Suprapubic skin (tissue), 4 donors: ENCODE measurements around the gene NEK5. TPM values are rescaled to one million over a fixed set of nuclear protein-coding genes. Genes with fewer than 3 reads are reported as not detected.

Experiments used
- DNase-seq, 2 donors: peaks; one replicate each; pipeline ENCODE4 v3.0.0-alpha.2; 2019; ENCODE audit warnings: low spot score in 2 of 2
- H3K27ac ChIP-seq: fragments of 200-600 bp; sonication (generic); one replicate; pipeline ENCODE4 v1.5.1; 2019
- H3K27me3 ChIP-seq: fragments of 200-600 bp; sonication (generic); one replicate; pipeline ENCODE4 v1.5.1; 2019
- H3K36me3 ChIP-seq: fragments of 200-600 bp; sonication (generic); one replicate; pipeline ENCODE4 v1.5.1; 2019
- H3K4me1 ChIP-seq: fragments of 200-600 bp; sonication (generic); one replicate; pipeline ENCODE4 v1.5.1; 2019
- H3K4me3 ChIP-seq: fragments of 200-600 bp; sonication (generic); one replicate; pipeline ENCODE4 v1.5.1; 2019; ENCODE audit warnings: mild to moderate bottlenecking
- H3K9me3 ChIP-seq: fragments of 200-600 bp; sonication (generic); one replicate; pipeline ENCODE4 v1.5.1; 2019
- CTCF ChIP-seq, 2 donors: fragments of 200-600 bp in 1 of 2; fragments of 450-650 bp in 1 of 2; sonication (generic) in 1 of 2; IDR thresholded peaks; one replicate each; pipeline ENCODE4 v1.5.1; 2016 to 2019; ENCODE audit warnings: antibody characterized with exemption in 2 of 2, mild to moderate bottlenecking in 1 of 2, moderate library complexity in 1 of 2
- EP300 ChIP-seq: sonication (generic); formaldehyde crosslinking; IDR thresholded peaks from one replicate; pipeline ENCODE4 v1.6.1; 2017; ENCODE audit warnings: antibody characterized with exemption
- POLR2A ChIP-seq, 2 donors: fragments of 450-650 bp; IDR thresholded peaks; one replicate each; pipeline ENCODE4 v1.6.1; 2017; ENCODE audit warnings: antibody characterized with exemption in 2 of 2, mild to moderate bottlenecking in 2 of 2, moderate library complexity in 2 of 2
- POLR2AphosphoS5 ChIP-seq, 3 donors: sonication (generic); formaldehyde crosslinking; IDR thresholded peaks; one replicate each; pipeline ENCODE4 v1.6.1; 2017; ENCODE audit warnings: antibody characterized with exemption in 3 of 3
- WGBS: methylation state at CpG from one replicate; pipeline ENCODE4 v1.1.5; 2018; 5-methylcytosine and 5-hydroxymethylcytosine counted together
- total RNA-seq, 4 donors: library from RNA; depleted of rRNA; stranded (reverse); fragments of >200 nt; gene quantifications; one replicate each; pipeline ENCODE4 v1.1.0, GENCODE V29; 2016

Gene NEK5
- total RNA-seq, 4 donors from 2014 or later = 0.38 to 0.51 (median 0.42) TPM; not detected in 1

- peaks cover 82% of the 10 kb centered on the region for H3K36me3 ChIP-seq
These were observed 108.7 kb downstream of the NEK5 start for GRCh38 chr13:52020191-52020590.

GRCh38 chr13:52016296-52016695 lies 112.6 kb downstream of the NEK5 start:
- Histone ChIP-seq H3K27me3 (no peaks in the 10 kb centered on the region), H3K9me3 (no peaks in the 10 kb centered on the region), H3K27ac (no peak overlapping the region), H3K4me3 (no peak overlapping the region), H3K36me3 (peaks cover 43% of the 10 kb centered on the region), H3K4me1 (peaks cover 19% of the 10 kb centered on the region)
- DNase-seq = no peak
- WGBS = 86% methylated on average over 3 of the region's 3 CpGs
- TF ChIP-seq EP300 (no peak), POLR2AphosphoS5 (IDR thresholded peaks at IDR 0.05) (no peak)

More at GRCh38 chr13:52020191-52020590, 108.7 kb downstream of the NEK5 start:
- Histone ChIP-seq H3K9me3 (no peaks in the 10 kb centered on the region), H3K27ac (no peak overlapping the region), H3K4me1 (no peaks in the 10 kb centered on the region), H3K27me3 (no peaks in the 10 kb centered on the region), H3K4me3 (no peak overlapping the region)
- WGBS = 97% methylated on average over 3 of the region's 3 CpGs
- no peak for DNase-seq
- no peak for TF ChIP-seq CTCF (IDR thresholded peaks at IDR 0.05)
- TF ChIP-seq EP300 = no peak
- TF ChIP-seq POLR2AphosphoS5 (IDR thresholded peaks at IDR 0.05) = no peak
- TF ChIP-seq POLR2A (IDR thresholded peaks at IDR 0.05) = no peak

GRCh38 chr13:52012512-52012836 lies 116.4 kb downstream of the NEK5 start:
- under 1% methylated on average over 8 of the region's 8 CpGs for WGBS
- no peaks in the 10 kb centered on the region for H3K9me3 ChIP-seq
- DNase-seq = no peak
- peaks cover 28% of the 10 kb centered on the region for H3K4me1 ChIP-seq
- peaks cover 11% of the 10 kb centered on the region for H3K36me3 ChIP-seq
- TF ChIP-seq POLR2A (IDR thresholded peaks at IDR 0.05) = no peak
- TF ChIP-seq CTCF (IDR thresholded peaks at IDR 0.05) = no peak
- TF ChIP-seq EP300 = no peak
- TF ChIP-seq POLR2AphosphoS5 (IDR thresholded peaks at IDR 0.05) = no peak
- H3K27ac ChIP-seq = peak overlapping the region; percentile 51
- peak overlapping the region; percentile 96 for H3K4me3 ChIP-seq
- H3K27me3 ChIP-seq = no peaks in the 10 kb centered on the region

- no peaks in the 10 kb centered on the region for H3K9me3 ChIP-seq
- no peaks in the 10 kb centered on the region for H3K27me3 ChIP-seq
- WGBS = 0% methylated on average over 17 of the region's 82 CpGs
- peaks cover 28% of the 10 kb centered on the region for H3K4me1 ChIP-seq
- TF ChIP-seq POLR2A (IDR thresholded peaks at IDR 0.05) = peak in 1 of 2 donors; percentile 49
- TF ChIP-seq EP300 = no peak
- TF ChIP-seq POLR2AphosphoS5 (IDR thresholded peaks at IDR 0.05) = no peak
- DNase-seq = peak; percentile 100
- peak within 1 kb of the TSS; percentile 51 for H3K27ac ChIP-seq
- H3K4me3 ChIP-seq = peak within 1 kb of the TSS; percentile 96
- peaks cover 8% of the 10 kb centered on the region for H3K36me3 ChIP-seq
These were observed 117.0 kb downstream of the NEK5 start, which contains the start of gene ALG11 for GRCh38 chr13:52011632-52012511. Gene ALG11, plus strand, starts transcription at chr13:52012398. Its CDS starts 21 bp downstream, at chr13:52012419.

GRCh38 chr13:52010890-52011631 lies 117.8 kb downstream of the NEK5 start, which contains the start of gene ATP7B:
Gene ATP7B, minus strand, starts transcription at chr13:52011450. Its CDS starts 113 bp downstream, at chr13:52011337.
- 8% methylated on average over 24 of the region's 46 CpGs for WGBS
- Histone ChIP-seq H3K36me3 (peaks cover under 1% of the 10 kb centered on the region), H3K9me3 (no peaks in the 10 kb centered on the region), H3K27ac (peak within 1 kb of the TSS; percentile 51), H3K4me3 (peak within 1 kb of the TSS; percentile 96), H3K4me1 (peaks cover 28% of the 10 kb centered on the region), H3K27me3 (no peaks in the 10 kb centered on the region)
- TF ChIP-seq POLR2AphosphoS5 (IDR thresholded peaks at IDR 0.05) (no peak), CTCF (IDR thresholded peaks at IDR 0.05) (no peak), EP300 (no peak), POLR2A (IDR thresholded peaks at IDR 0.05) (no peak)
- DNase-seq = peak in 1 of 2 donors; percentile 68

GRCh38 chr13:52009946-52010345 lies 118.9 kb downstream of the NEK5 start:
- Histone ChIP-seq H3K4me3 (no peak overlapping the region), H3K4me1 (peaks cover 28% of the 10 kb centered on the region), H3K36me3 (no peaks in the 10 kb centered on the region), H3K27ac (no peak overlapping the region), H3K27me3 (no peaks in the 10 kb centered on the region), H3K9me3 (no peaks in the 10 kb centered on the region)
- no peak for TF ChIP-seq CTCF (IDR thresholded peaks at IDR 0.05)
- TF ChIP-seq POLR2A (IDR thresholded peaks at IDR 0.05) = no peak
- TF ChIP-seq POLR2AphosphoS5 (IDR thresholded peaks at IDR 0.05) = no peak
- TF ChIP-seq EP300 = no peak
- WGBS = 68% methylated on average over 6 of the region's 6 CpGs
- DNase-seq = no peak
